Ovary (tissue), 3 donors: ENCODE results near the gene OPCML.

Experiments used
- CTCF ChIP-seq, 3 donors: fragments of 450-650 bp in 2 of 3; fragments of 200-600 bp in 1 of 3; IDR thresholded peaks; one replicate each; pipeline versions ENCODE4 v1.5.1 to v1.8.0; 2016 to 2022; ENCODE audit warnings: antibody characterized with exemption in 3 of 3, mild to moderate bottlenecking in 1 of 3
- EP300 ChIP-seq: sonication (generic); formaldehyde crosslinking; IDR thresholded peaks from one replicate; pipeline ENCODE4 v1.6.1; 2017; ENCODE audit warnings: antibody characterized with exemption
- POLR2A ChIP-seq: fragments of 450-650 bp; IDR thresholded peaks from one replicate; pipeline ENCODE4 v1.6.1; 2017; ENCODE audit warnings: antibody characterized with exemption, mild to moderate bottlenecking, moderate library complexity
- donor health status: DM: no; HTN: no; CAD: no.

GRCh38 chr11:133238027-133238426 lies 294.3 kb downstream of the OPCML start:
- TF ChIP-seq CTCF (IDR thresholded peaks at IDR 0.05) (no peak), POLR2A (no peak), EP300 (no peak)
